MCF 10A (cell line): ENCODE results near the gene MRPL58. TPM values are rescaled to one million over a fixed set of nuclear protein-coding genes. Genes with fewer than 3 reads are reported as not detected.

Experiments
- BruUV-seq: library from RNA; stranded (reverse); fragments of 400-500 nt; replicated peaks from 2 replicates; lab custom pipeline; 2021; lab: Mats Ljungman, UMichigan
- CTCF ChIA-PET: fragments of 300-600 bp; sonication (Branson Sonifier 250); formaldehyde crosslinking; extraction: SDS; loops from one replicate; lab custom pipeline; 2021; ENCODE audit warnings: antibody characterized with exemption, inconsistent platforms; lab: Yijun Ruan, JAX
- POLR2A ChIA-PET: fragments of 300-600, 350-650 bp; sonication (Branson Sonifier 250); formaldehyde crosslinking; extraction: SDS; loops from one replicate; lab custom pipeline; 2020; ENCODE audit warnings: antibody characterized with exemption, inconsistent platforms; lab: Yijun Ruan, JAX
- DNase-seq: peaks from one replicate; pipeline ENCODE4 v3.0.0-alpha.2; 2018; ENCODE audit not compliant: unreplicated experiment
- H3K27ac Mint-ChIP-seq: one replicate; pipeline ENCODE4 v1.8.0; 2022; ENCODE audit warnings: mild to moderate bottlenecking, low read depth, mixed read lengths; ENCODE audit not compliant: unreplicated experiment
- H3K27me3 Mint-ChIP-seq: one replicate; pipeline ENCODE4 v1.8.0; 2022; ENCODE audit warnings: mixed read lengths; ENCODE audit not compliant: insufficient read depth, unreplicated experiment
- H3K36me3 Mint-ChIP-seq: one replicate; pipeline ENCODE4 v1.8.0; 2022; ENCODE audit warnings: mild to moderate bottlenecking, moderate library complexity, mixed read lengths; ENCODE audit not compliant: insufficient read depth, unreplicated experiment
- H3K4me1 Mint-ChIP-seq: one replicate; pipeline ENCODE4 v1.8.0; 2022; ENCODE audit warnings: mixed read lengths; ENCODE audit not compliant: insufficient read depth, unreplicated experiment
- H3K4me3 Mint-ChIP-seq: one replicate; pipeline ENCODE4 v1.8.0; 2022; ENCODE audit warnings: mild to moderate bottlenecking, moderate library complexity, mixed read lengths; ENCODE audit not compliant: unreplicated experiment
- H3K9me3 Mint-ChIP-seq: one replicate; pipeline ENCODE4 v1.8.0; 2022; ENCODE audit warnings: mixed read lengths; ENCODE audit not compliant: unreplicated experiment
- CTCF ChIP-seq: fragments of 200-600 bp; IDR thresholded peaks from one replicate; pipeline ENCODE4 v1.8.0; 2022; ENCODE audit warnings: antibody characterized with exemption, mild to moderate bottlenecking; ENCODE audit not compliant: unreplicated experiment
- intact Hi-C: fragments of 100-400 bp; cut with micrococcal nuclease; formaldehyde crosslinking; loops from 2 replicates; pipeline ENCODE4 v1.14.1; 2022
- total RNA-seq: library from RNA; stranded (reverse); gene quantifications from 2 replicates; pipeline ENCODE4 v1.2.3, GENCODE V29; 2022

The MRPL58 gene
- total RNA-seq, 1 experiment from 2014 or later = 71.2 TPM

- no peak for DNase-seq
- ChIA-PET CTCF (interaction anchor here (1.0 to 3.5 kb wide), 4 partner anchors 10 to 87 kb away, joined by 3 to 25 read pairs (median 4); no protein-coding TSS in a partner anchor), POLR2A (interaction anchor here (0.8 to 2.1 kb wide), 5 partner anchors 11 to 40 kb away, joined by 3 to 8 read pairs (median 5); partner anchors contain the start of genes CDR2L and MRPL58)
- Mint-ChIP-seq H3K36me3 (no peaks in the 10 kb centered on the region), H3K4me3 (peak overlapping the region; percentile 75), H3K27ac (no peak overlapping the region), H3K27me3 (peaks cover 14% of the 10 kb centered on the region), H3K4me1 (peaks cover 6% of the 10 kb centered on the region), H3K9me3 (no peaks in the 10 kb centered on the region)
- BruUV-seq = no TSS peak
- TF ChIP-seq CTCF = no peak
- intact Hi-C loops = no loop called here
These were observed 39.5 kb upstream of the MRPL58 start for GRCh38 chr17:74972973-74973328.

- DNase-seq = no peak
- Mint-ChIP-seq H3K36me3 (no peaks in the 10 kb centered on the region), H3K4me1 (peaks cover 6% of the 10 kb centered on the region), H3K9me3 (no peaks in the 10 kb centered on the region), H3K27ac (no peak overlapping the region), H3K4me3 (no peak overlapping the region), H3K27me3 (peaks cover 14% of the 10 kb centered on the region)
- CTCF ChIA-PET = interaction anchor here (0.5 to 1.6 kb wide), 3 partner anchors 15 to 227 kb away, joined by 3 to 5 read pairs (median 5); no protein-coding TSS in a partner anchor
- no TSS peak for BruUV-seq
- TF ChIP-seq CTCF = no peak
- POLR2A ChIA-PET = interaction anchor here (0.7 kb wide), 1 partner anchor 90 kb away, joined by 3 read pairs; no protein-coding TSS in a partner anchor
- intact Hi-C loops = no loop called here
These were observed 36.5 kb upstream of the MRPL58 start for GRCh38 chr17:74975943-74976342.

- no peak for DNase-seq
- H3K4me3 Mint-ChIP-seq = no peak overlapping the region
- H3K27ac Mint-ChIP-seq = no peak overlapping the region
- peaks cover 4% of the 10 kb centered on the region for H3K4me1 Mint-ChIP-seq
- ChIA-PET POLR2A (interaction anchor here (1.2 kb wide), 1 partner anchor 10 kb away, joined by 5 read pairs; the partner anchor contains the start of gene CDR2L), CTCF (interaction anchor here (1.2 kb wide), 1 partner anchor 9 kb away, joined by 5 read pairs; the partner anchor contains the start of gene CDR2L)
- BruUV-seq = no TSS peak
- H3K9me3 Mint-ChIP-seq = no peaks in the 10 kb centered on the region
- no peak for TF ChIP-seq CTCF
- H3K36me3 Mint-ChIP-seq = peaks cover 5% of the 10 kb centered on the region
- H3K27me3 Mint-ChIP-seq = peaks cover 9% of the 10 kb centered on the region
- intact Hi-C loops = no loop called here
These were observed 34.7 kb upstream of the MRPL58 start for GRCh38 chr17:74977802-74978201.

GRCh38 chr17:74978240-74978639 lies 34.2 kb upstream of the MRPL58 start:
- ChIA-PET POLR2A (interaction anchor here (1.2 kb wide), 1 partner anchor 10 kb away, joined by 5 read pairs; the partner anchor contains the start of gene CDR2L), CTCF (interaction anchor here (1.2 kb wide), 1 partner anchor 9 kb away, joined by 5 read pairs; the partner anchor contains the start of gene CDR2L)
- Mint-ChIP-seq H3K27ac (no peak overlapping the region), H3K4me1 (no peaks in the 10 kb centered on the region), H3K4me3 (no peak overlapping the region), H3K9me3 (no peaks in the 10 kb centered on the region), H3K27me3 (peaks cover 5% of the 10 kb centered on the region), H3K36me3 (peaks cover 5% of the 10 kb centered on the region)
- TF ChIP-seq CTCF = no peak
- intact Hi-C loops = no loop called here
- no peak for DNase-seq
- no TSS peak for BruUV-seq
